ENCODE data around the gene RFNG.

RFNG gene

DNA sequence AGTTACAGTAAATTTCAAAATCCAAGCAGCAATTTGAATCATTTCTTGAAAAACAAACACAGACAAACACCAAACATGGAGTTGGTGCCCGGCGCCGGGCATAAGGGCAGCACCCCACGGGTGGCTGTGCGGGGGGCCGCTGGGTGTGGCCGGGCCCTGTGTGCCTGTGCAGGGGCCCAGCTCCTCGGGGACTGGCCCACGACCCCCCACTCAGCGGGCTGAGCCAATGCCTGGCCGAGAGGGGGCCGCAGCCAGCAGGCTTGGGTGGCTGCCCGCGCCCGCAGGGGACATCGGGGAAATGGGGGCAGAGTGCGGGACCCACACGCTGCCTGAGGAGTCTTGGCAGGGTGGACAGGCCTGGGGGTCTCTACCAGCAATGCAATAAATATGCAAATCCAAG, 26.8 kb upstream of the RFNG start:
- peaks cover 53% of the 10 kb centered on the region for H3K36me3 ChIP-seq (ENCODE audit: control insufficient read depth, low read length)
- TF ChIP-seq, protein P1, sequence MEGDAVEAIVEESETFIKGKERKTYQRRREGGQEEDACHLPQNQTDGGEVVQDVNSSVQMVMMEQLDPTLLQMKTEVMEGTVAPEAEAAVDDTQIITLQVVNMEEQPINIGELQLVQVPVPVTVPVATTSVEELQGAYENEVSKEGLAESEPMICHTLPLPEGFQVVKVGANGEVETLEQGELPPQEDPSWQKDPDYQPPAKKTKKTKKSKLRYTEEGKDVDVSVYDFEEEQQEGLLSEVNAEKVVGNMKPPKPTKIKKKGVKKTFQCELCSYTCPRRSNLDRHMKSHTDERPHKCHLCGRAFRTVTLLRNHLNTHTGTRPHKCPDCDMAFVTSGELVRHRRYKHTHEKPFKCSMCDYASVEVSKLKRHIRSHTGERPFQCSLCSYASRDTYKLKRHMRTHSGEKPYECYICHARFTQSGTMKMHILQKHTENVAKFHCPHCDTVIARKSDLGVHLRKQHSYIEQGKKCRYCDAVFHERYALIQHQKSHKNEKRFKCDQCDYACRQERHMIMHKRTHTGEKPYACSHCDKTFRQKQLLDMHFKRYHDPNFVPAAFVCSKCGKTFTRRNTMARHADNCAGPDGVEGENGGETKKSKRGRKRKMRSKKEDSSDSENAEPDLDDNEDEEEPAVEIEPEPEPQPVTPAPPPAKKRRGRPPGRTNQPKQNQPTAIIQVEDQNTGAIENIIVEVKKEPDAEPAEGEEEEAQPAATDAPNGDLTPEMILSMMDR (IDR thresholded peaks at IDR 0.05; ENCODE audit: low read depth, low read length, poor library complexity, severe bottlenecking) = no peak
- TF ChIP-seq EZH2phosphoT487 (IDR thresholded peaks at IDR 0.05; ENCODE audit: borderline replicate concordance, low read length) = no peak
- no peak overlapping the region for H3K4me2 ChIP-seq (ENCODE audit: low read length)
- peaks cover 3% of the 10 kb centered on the region; the same call in 1 of the 2 replicates for H4K20me1 ChIP-seq (ENCODE audit: control insufficient read depth, insufficient read depth, low read depth, low read length)
- H3K4me3 ChIP-seq (ENCODE audit: low read length) = no peak overlapping the region
- H3K27ac ChIP-seq (ENCODE audit: low read depth, low read length) = no peak overlapping the region
- no peaks in the 10 kb centered on the region for H3K79me2 ChIP-seq (ENCODE audit: control insufficient read depth, low read length)
- peaks cover 3% of the 10 kb centered on the region; the same call in 1 of the 2 replicates for H3K27me3 ChIP-seq (ENCODE audit: control insufficient read depth, low read length)
- H3K9me2 ChIP-seq (replicated peaks; ENCODE audit: control insufficient read depth, low read length) = no peaks in the 10 kb centered on the region
- peaks cover 14% of the 10 kb centered on the region for H3F3A ChIP-seq (ENCODE audit: control insufficient read depth, insufficient read depth)
- no peaks in the 10 kb centered on the region for H3K9me3 ChIP-seq (ENCODE audit: control insufficient read depth, insufficient read depth, low read length)
- H3K4me1 ChIP-seq (ENCODE audit: control insufficient read depth, low read length) = peaks cover 17% of the 10 kb centered on the region

- no peaks in the 10 kb centered on the region for H3K79me2 ChIP-seq (ENCODE audit: control insufficient read depth, low read length)
- no peak overlapping the region for H3K27ac ChIP-seq (ENCODE audit: low read depth, low read length)
- H3K4me2 ChIP-seq (ENCODE audit: low read length) = no peak overlapping the region
- H4K20me1 ChIP-seq (ENCODE audit: control insufficient read depth, insufficient read depth, low read depth, low read length) = peaks cover 3% of the 10 kb centered on the region; the same call in 1 of the 2 replicates
- H3F3A ChIP-seq (ENCODE audit: control insufficient read depth, insufficient read depth) = peaks cover 14% of the 10 kb centered on the region
- H3K4me3 ChIP-seq (ENCODE audit: low read length) = no peak overlapping the region
- no peaks in the 10 kb centered on the region for H3K9me3 ChIP-seq (ENCODE audit: control insufficient read depth, insufficient read depth, low read length)
- H3K4me1 ChIP-seq (ENCODE audit: control insufficient read depth, low read length) = peaks cover 17% of the 10 kb centered on the region
- H3K9me2 ChIP-seq (replicated peaks; ENCODE audit: control insufficient read depth, low read length) = no peaks in the 10 kb centered on the region
- TF ChIP-seq EZH2phosphoT487 (IDR thresholded peaks at IDR 0.05; ENCODE audit: borderline replicate concordance, low read length) = no peak
- TF ChIP-seq, protein P1 (IDR thresholded peaks at IDR 0.05; ENCODE audit: low read depth, low read length, poor library complexity, severe bottlenecking) = no peak
- peaks cover 46% of the 10 kb centered on the region for H3K36me3 ChIP-seq (ENCODE audit: control insufficient read depth, low read length)
- H3K27me3 ChIP-seq (ENCODE audit: control insufficient read depth, low read length) = peaks cover 3% of the 10 kb centered on the region; the same call in 1 of the 2 replicates
Observed at GRCh38 chr17:82077617-82078358, 26.2 kb upstream of the RFNG start.

- Histone ChIP-seq H3K4me2 (ENCODE audit: low read length) (no peak overlapping the region), H4K20me1 (ENCODE audit: control insufficient read depth, insufficient read depth, low read depth, low read length) (peaks cover 3% of the 10 kb centered on the region; the same call in 1 of the 2 replicates), H3K4me3 (ENCODE audit: low read length) (no peak overlapping the region), H3K9me2 (replicated peaks; ENCODE audit: control insufficient read depth, low read length) (no peaks in the 10 kb centered on the region), H3K79me2 (ENCODE audit: control insufficient read depth, low read length) (no peaks in the 10 kb centered on the region), H3F3A (ENCODE audit: control insufficient read depth, insufficient read depth) (peaks cover 14% of the 10 kb centered on the region), H3K36me3 (ENCODE audit: control insufficient read depth, low read length) (peaks cover 38% of the 10 kb centered on the region), H3K27me3 (ENCODE audit: control insufficient read depth, low read length) (peaks cover 3% of the 10 kb centered on the region; the same call in 1 of the 2 replicates), H3K9me3 (ENCODE audit: control insufficient read depth, insufficient read depth, low read length) (no peaks in the 10 kb centered on the region), H3K4me1 (ENCODE audit: control insufficient read depth, low read length) (peaks cover 17% of the 10 kb centered on the region), H3K27ac (ENCODE audit: low read depth, low read length) (no peak overlapping the region)
- no peak for TF ChIP-seq EZH2phosphoT487 (IDR thresholded peaks at IDR 0.05; ENCODE audit: borderline replicate concordance, low read length)
- TF ChIP-seq, protein P1 (IDR thresholded peaks at IDR 0.05; ENCODE audit: low read depth, low read length, poor library complexity, severe bottlenecking) = no peak
Observed at GRCh38 chr17:82076785-82077591, 25.4 kb upstream of the RFNG start.
